HG03097 (cell line): ENCODE data around the gene GRAMD1B.

ENCODE experiments used
- ATAC-seq: cut with Tn5 transposase; IDR thresholded peaks from one replicate; pipeline ENCODE4 v1.9.1; 2021; ENCODE audit not compliant: unreplicated experiment, low FRiP score

GRAMD1B gene

DNA sequence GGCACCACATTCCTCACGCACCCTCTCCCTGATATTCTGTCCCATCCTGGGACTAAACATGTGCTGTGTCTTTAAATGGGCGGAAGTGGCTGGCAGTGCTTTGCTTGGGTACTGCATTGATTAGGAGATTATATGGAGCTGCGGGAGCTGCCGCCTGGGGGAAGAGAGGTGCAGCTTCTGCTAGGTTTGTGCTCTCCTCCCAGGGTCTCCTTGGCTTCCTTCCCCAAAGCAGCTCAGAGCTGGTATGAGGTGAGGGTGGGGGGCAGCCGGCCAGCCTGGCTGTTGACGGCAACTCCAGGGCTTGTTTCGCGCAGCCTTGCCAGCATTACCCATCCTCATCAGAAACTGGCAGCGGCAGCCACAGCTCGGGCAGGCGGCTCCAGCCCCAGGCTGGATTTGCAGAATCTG, 95.4 kb downstream of the GRAMD1B start:
- ATAC-seq: no peak

DNA sequence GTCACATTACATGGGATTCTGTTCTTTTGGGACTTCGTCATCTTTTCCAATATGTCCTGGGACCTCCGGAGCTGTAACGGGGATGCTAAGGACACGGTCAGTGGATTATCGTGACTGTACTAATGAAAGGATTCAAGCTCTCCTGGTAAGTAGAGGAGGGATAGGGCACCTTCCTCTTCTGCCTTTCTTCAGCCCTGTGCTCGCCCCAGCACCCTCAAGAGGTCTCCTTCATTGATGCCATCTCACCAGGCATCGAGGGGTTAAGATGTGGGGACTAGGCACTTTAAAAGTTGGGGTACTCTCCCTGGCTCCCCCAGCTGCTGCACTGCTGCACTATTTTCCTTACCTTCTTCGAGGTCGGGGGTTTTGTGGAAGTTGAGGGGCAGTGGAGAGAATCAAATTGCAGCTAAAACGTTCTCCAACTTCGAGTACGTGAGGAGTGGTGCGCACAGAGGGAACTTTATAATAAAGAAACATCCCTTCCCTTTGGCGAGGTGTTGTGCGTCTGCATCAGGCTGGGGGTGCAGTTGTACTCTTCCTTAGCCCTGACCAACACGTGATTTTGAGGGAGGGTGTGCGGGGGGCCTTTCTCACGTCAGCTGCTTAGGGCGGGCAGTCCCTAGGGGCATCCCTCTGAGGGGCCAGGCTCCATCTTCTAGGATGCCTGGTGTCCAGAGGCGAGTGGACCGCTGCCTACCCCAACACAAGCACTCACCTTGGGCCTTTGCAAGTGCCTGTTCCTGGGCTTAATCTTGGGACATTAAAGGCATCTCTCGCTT, 96.1 kb downstream of the GRAMD1B start:
- ATAC-seq: no peak

DNA sequence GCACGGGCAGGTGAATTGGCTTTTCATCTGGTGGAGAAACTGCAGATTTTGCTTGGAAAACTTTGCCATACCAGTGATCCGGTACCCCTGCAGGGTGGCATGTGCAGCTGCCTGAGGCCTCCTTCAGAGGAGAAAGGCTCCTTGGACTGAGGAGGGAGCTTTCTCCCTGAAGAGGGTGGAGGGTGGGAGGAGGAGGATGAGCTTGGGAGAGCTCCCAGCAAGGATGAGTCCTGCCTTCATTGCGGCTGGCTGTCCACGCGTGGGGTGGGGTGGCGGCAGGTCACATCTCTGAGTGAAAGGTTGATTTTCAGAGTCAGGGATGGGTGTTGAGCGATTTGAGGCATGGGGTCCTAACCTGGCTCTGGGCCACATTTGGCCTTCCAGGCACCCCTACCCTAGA, 96.8 kb downstream of the GRAMD1B start:
- no peak for ATAC-seq

DNA sequence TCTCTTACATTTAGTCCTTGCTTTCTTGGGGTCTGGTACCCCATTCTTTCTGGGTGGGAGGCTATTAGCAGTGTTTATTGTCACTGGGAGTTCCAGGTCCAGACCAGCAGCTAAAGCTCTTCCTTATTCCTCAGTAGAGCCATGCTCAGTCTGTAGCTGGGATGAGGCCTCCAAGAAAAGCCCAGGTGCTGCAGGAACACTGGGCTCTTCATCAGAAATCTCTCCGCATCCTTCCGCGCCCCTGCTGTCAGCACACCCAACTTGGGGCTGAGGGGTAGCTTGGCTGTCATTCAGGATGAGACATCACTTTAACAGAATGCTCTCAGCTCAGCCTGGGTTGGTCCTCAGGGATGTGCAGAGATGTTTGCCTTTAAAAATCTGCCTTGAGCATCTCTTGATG, 97.5 kb downstream of the GRAMD1B start:
- no peak for ATAC-seq

DNA sequence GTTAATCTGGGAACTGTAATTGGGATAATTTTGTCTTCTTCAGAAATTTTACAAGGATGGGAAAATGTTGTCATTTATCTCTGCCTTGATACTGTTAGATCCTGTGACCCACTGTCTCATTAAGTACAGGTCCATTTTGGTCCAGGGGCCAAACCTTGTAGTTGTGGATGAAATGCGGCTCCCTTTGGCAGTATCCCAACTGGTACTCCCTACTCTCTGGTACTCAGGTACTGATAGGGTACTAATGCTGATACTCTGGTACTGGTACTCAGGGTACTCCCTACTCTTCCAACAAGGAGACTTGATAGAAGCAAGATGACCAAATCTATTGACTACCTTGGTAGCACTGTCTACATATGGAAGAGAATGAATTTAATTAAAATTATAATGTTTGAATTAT, 97.9 kb downstream of the GRAMD1B start:
- ATAC-seq: no peak

DNA sequence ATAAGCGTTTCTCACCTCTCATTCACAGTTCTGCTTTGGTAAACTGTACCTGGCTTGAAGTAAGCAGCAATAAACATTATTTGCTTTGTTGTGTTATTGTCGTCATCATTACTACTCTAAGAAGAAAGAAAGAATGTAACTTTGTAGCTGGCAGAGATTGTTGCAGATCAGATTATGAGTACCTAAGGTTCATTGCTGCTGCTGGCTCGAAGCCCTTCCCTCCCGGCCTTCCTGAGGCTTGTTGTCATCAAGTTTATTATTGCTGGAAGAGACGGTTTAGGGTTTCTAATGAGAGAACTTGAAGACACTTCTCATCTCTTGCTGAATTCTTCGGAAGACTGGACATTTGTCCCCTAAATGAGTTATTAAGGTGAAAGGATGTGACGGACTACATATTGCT, 101.3 kb downstream of the GRAMD1B start:
- no peak for ATAC-seq

DNA sequence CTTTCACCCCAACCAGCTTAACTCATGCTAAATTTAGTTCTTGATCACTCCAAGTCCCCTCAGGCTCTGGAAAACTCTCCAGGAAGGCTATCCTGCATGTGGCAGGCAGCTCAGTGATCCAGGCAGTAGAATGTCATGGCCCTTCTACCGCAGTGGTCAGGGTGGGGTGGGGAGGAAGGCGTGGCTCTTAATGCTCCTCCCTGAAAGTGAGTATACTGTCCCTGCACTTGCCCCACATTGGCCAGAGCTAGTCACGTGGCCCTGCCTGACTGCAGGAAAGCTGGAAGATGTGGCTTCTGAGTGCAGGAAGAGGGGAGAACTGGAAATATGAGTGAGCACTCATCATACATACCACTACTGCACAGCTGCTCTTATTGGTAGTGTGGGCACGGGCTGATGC, 102.1 kb downstream of the GRAMD1B start:
- no peak for ATAC-seq

DNA sequence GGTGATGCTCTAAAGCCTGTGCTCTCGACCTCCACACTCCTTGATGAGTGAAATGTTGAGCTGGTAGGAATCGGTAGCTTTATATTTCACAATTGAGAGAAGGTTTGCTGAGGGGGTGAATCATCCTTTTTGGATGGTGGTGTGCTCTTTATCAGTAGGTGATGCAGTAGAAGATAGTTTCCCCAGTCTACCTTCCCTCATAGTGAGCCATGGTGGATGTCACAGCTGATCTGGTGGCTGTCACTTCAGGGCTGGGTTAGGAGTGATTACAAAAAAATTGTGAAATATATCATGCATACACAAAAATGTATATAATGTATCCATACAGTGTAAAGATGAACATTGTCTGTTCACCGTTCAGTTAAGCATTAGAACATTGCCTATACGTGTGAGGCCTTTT, 105.3 kb downstream of the GRAMD1B start:
- no peak for ATAC-seq

DNA sequence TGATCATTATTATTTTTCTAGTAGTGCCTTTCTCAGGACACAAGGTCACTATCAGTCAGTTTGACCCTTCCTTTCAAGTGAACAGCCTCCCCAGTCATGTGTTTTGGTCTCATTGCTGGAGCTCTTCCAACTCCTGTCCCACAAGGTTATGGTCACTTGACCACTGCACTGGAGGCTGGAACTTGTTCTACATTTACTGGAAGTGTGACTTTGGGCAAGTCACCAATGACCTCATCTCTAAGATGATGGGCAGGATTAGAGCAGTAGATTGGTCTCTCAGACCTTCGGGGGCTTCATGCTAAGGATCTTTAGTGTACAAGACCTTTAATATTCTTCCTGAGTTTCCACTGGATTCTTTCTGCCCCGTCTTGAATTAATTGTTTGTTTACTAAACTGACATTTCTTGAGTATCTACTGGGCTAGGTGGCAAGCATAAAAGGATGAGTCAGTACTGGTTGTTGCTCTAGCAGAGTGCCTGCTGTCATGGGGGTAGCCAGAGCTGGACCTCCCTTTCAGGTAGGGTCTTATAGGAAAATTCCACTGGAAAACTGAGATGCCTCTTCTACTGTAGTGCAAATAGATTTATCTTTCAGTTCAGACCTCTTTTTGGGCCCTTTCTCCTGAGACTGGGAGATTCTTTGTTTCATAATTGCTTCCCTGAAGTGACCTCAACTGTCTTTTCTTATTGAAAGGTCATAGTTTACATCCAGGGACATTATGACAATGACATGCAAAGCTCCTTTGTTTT, 106.8 kb downstream of the GRAMD1B start:
- no peak for ATAC-seq

DNA sequence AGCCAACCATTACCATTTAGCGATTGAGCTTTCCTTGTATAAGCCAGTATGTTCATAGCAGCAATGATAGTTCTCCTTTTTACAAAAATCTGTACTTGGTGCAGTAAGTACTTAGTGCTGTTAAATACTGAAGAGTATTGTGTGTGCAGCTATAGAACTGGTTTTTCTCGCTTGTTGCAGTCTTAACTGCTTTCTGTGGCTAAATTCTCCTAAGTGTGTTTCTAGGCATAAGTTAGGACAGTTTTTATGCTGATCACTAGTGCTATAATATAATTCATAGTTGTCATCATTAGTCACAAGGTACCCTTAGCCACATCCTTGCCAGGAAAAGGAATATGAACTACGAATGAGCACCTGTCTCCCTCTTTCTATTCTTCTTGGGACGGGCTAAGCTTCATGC, 107.7 kb downstream of the GRAMD1B start:
- no peak for ATAC-seq

DNA sequence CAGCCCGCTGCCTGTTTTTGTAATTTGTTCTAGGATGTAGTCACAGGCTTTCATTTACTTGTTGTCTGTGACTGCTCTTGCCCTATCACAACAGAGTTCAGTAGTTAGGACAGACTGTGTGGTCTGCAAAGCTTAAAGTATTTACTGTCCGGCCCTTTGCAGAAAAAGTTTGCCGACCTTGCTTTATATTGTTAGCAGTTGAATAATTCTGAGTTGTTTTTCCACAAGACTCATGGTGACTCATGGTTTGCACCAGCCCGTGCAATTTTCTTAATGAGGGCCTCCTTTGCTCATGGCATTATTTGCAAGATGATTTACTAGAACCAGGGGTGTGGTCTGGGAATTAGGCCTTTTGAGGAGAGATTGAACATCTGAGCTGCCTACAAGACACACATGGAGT, 113.7 kb downstream of the GRAMD1B start:
- ATAC-seq: no peak

DNA sequence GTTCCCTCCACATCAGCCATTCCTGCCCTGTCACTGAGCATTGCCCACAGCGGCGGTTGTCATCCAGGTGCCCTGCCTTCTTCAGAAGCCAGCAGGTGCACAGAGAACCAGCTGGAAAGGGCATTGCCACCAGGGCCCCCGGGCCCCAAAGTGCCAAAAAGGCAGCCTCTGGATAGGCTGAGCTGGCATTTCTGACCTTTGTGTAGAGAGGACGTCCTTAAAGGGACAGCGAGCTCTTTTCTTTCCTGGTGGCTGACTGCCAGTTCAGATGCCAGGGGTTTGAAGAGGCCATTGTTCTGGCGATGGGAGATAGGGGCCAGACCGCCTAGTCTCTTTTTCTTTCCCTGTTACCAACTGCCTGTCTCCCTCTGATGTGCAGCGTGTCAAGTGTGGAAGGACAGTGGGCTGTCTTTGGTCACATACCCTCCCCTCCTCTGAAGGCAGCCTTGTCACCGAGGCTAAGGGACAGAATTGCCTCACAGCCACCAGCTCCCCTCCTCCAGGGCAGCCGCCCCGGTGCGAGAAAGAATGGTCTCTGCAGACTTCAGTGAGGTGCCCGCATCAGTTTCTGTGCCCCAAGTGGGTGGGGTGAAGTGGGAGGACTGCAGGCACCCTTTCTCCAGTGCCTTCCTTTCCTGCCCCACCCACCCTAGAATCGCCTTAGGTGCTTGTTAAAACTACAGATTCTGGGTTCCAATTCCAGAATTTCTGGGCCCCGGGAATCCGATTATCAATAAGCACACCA, 114.7 kb downstream of the GRAMD1B start:
- ATAC-seq: no peak

DNA sequence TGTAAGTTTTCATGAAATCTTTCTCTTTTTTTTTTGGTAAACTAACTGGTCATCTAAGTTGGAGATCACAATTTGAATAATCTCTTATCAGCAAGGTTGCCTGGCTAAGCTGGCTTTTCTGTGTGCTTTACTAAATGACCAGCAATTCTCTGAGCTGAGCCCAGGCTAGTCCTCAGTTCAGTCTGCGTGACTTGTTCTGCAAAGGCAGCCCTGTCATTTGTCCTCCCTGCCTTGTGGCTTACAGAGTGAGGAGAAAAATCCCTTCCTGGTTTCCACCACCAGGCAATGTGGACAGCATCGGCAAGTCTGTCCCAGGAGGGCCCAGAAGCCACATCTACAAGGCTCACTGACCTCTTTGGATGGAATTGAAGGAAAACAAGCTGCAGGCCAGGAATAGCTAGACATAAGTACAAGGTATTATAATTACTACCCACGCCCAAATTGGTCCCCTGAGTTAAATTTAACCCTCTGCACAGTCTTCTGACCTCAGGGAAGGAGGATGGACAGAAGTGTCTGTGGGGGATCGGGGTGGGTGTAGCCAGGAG, 115.7 kb downstream of the GRAMD1B start:
- ATAC-seq: no peak

DNA sequence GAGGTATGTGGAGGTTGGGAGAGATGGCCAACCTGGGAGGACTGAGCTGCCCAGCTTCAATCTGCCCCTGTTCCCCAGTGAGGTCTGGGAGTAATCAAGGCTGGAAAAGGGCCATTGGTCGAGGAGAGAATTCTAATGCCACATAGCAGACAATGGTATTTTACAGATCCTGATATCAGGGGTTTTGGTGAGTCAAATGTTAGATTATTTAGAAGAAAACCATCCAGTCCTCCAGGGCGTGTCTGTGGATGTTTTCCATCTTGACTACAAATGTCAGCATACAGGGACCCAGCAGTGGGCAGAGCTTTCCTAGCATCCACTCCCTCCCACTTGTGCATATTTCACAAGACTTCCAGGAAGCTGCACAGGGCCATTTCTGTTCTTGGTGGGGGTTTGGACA, 116.4 kb downstream of the GRAMD1B start:
- ATAC-seq: no peak

DNA sequence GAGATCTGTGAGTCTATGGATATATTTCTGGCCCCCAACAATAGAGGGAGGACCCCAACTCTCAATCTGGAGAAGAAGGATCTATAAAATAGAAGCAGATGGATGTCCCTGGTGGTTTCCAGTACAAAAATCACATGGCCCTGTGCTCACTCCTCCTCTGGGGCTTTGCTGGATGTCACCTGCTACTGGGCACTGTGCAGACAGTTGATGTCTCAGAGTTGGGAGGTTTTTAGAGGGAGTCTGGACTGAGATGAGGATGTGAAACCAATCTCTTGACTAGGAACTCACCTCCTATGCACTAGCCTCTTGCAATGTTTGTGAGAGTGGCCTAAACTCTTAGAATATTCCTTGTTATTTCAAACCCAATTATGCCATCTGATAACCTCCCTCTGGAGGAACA, 117.1 kb downstream of the GRAMD1B start:
- ATAC-seq: peak; percentile 65

DNA sequence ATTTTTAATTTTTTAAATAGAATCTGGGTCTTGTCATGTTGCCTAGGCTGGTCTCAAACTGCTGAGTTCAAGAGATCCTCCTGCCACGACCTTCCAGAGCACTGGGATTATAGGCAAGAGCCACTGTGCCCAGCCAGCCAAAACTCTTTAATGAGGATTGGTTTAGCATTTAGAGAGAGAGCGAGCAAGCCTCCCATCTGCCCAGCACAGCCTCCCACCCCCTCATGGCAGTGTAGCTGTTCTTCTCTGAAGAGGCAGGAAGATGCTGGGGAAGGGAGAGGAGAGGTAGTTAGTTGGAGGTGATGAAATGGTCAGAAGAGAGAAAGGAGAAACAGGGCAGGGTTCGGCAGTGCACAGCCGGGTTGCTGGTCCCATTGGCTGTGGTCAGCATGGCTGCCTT, 118.7 kb downstream of the GRAMD1B start:
- no peak for ATAC-seq

DNA sequence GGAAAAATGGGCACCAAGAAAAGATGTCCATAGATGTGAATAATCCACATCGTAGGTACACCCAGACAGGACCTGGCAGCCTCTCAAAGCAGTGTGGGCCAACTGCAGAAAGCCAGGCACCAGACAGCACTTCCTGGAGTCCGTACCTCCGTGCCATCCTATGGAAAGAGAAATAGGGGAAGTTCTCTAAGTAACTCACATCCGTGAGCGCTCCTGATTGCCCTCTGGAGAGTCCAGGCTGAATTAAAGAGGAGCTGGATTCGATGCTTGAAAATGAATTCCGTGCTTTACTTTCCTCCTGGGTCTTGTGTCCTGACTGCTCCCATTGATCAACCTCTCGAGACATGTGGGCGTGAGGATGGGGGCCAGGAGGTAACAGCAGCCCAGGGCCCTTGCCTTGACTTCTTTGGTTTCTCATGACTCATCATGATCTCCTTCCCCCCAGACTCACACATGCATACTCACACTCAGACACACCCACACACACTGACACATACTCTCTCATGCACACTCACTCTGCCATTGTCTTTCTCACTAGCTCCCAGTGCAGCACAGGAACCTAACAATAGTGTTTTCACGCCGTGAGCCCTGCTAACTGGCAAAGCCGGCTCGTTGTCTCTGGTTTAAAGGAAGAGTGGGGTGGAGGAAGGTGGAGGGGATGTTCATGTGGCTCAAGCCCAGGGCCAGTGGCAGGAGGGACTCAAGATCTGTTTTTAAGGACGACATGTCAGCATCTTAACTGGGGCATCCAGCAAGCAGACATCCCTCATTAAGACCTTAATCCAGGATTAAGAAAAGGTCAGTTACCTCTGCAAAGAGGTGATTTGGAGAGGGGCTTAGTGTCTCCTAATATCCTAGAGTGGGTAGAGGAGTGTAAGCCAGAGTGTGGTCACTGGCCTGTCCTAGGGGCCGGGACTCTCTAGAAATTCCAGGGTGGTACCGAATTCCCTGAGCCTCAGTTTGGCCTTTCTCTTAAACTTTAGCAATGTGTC, 120.2 kb downstream of the GRAMD1B start:
- ATAC-seq: no peak

DNA sequence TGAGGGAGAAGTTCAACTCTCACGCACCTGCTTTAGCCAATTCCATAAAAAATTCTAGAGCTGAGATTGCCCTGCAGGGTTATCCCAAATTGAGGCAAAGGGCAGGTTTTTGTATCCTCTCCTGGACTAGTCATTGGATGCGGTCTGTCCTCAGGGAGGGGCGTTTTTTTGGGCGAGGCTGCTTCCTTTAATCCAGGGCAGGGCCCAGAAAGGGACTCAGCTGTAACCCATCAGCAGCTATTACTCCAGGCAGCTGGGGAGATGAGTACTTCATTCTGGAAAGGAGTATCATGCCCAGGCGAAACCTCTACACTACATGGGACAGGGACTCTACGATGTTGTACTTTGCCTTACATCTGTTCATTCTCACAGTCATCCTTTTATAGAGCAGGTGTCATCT, 121.0 kb downstream of the GRAMD1B start:
- no peak for ATAC-seq

DNA sequence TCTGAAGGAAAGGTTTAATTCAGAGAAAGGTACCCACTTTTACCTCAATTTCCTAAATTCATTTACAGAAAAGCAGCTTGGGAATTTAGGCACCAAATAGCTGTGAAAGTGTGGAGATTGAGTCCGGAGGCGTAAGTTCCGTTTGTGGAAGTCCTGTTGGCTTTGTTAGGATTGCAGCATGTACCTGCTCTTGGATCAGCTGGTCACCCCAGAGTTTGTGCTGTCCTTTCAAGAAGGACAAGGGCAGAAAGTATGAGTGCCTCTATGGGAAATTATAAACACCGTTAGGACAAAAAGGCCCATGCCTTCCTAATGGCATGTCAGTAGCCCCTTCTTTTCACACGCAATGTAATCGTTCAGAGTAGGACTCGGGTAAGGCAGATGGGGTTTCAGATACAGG, 126.6 kb downstream of the GRAMD1B start:
- ATAC-seq: no peak
